ENCODE results near the gene GRM8.

GRM8 gene

DNA sequence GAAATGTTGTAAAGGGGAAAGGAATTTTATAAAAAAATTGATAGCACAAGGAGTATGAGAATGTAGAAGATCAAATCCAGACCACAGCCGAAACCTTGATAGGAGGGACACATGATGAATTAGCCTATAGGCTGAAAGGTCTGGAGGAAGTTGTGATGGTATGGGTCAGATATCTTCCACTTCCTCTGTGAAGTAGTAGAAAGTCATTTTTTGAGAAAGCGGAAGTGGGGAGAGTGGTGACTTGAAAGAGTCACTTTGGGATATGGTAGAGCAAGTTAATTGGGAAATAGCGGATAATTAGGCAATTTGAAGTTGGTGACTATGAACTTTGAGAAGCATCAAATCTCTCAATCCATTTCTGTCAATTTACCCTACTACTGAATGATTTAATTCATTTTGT lies 99.4 kb downstream of the GRM8 start:
- TF ChIP-seq ZC3H10 (CRISPR knock-in tag; IDR thresholded peaks at IDR 0.05) (no peak), CSDC2 (CRISPR knock-in tag; IDR thresholded peaks at IDR 0.05) (no peak), GLIS3 (CRISPR knock-in tag; IDR thresholded peaks at IDR 0.05) (no peak), ZNF70 (CRISPR knock-in tag; IDR thresholded peaks at IDR 0.05) (no peak), ARNTL (CRISPR knock-in tag; IDR thresholded peaks at IDR 0.05; ENCODE audit: borderline replicate concordance, low read depth) (no peak), RARB (CRISPR knock-in tag; IDR thresholded peaks at IDR 0.05) (no peak), PPARA (CRISPR knock-in tag; IDR thresholded peaks at IDR 0.05; ENCODE audit: borderline replicate concordance) (no peak), ESRRG (CRISPR knock-in tag; IDR thresholded peaks at IDR 0.05) (no peak), TOX (CRISPR knock-in tag; IDR thresholded peaks at IDR 0.05; ENCODE audit: borderline replicate concordance) (no peak), ZFP30 (CRISPR knock-in tag; IDR thresholded peaks at IDR 0.05) (no peak), OSR1 (CRISPR knock-in tag; IDR thresholded peaks at IDR 0.05) (no peak), ZNF565 (CRISPR knock-in tag; conservative IDR thresholded peaks at IDR 0.05; ENCODE audit: low read depth) (no peak), ISL1 (CRISPR knock-in tag; IDR thresholded peaks at IDR 0.05) (no peak), SNAI2 (CRISPR knock-in tag; IDR thresholded peaks at IDR 0.05) (no peak), BACH2 (CRISPR knock-in tag; IDR thresholded peaks at IDR 0.05; ENCODE audit: borderline replicate concordance) (no peak)
- TF ChIP-seq, protein P1, sequence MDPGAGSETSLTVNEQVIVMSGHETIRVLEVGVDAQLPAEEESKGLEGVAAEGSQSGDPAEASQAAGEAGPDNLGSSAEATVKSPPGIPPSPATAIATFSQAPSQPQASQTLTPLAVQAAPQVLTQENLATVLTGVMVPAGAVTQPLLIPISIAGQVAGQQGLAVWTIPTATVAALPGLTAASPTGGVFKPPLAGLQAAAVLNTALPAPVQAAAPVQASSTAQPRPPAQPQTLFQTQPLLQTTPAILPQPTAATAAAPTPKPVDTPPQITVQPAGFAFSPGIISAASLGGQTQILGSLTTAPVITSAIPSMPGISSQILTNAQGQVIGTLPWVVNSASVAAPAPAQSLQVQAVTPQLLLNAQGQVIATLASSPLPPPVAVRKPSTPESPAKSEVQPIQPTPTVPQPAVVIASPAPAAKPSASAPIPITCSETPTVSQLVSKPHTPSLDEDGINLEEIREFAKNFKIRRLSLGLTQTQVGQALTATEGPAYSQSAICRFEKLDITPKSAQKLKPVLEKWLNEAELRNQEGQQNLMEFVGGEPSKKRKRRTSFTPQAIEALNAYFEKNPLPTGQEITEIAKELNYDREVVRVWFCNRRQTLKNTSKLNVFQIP (CRISPR knock-in tag; IDR thresholded peaks at IDR 0.05; ENCODE audit: borderline replicate concordance, low read depth) = no peak
- TF ChIP-seq, protein P2, sequence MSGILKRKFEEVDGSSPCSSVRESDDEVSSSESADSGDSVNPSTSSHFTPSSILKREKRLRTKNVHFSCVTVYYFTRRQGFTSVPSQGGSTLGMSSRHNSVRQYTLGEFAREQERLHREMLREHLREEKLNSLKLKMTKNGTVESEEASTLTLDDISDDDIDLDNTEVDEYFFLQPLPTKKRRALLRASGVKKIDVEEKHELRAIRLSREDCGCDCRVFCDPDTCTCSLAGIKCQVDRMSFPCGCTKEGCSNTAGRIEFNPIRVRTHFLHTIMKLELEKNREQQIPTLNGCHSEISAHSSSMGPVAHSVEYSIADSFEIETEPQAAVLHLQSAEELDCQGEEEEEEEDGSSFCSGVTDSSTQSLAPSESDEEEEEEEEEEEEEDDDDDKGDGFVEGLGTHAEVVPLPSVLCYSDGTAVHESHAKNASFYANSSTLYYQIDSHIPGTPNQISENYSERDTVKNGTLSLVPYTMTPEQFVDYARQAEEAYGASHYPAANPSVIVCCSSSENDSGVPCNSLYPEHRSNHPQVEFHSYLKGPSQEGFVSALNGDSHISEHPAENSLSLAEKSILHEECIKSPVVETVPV (CRISPR knock-in tag; IDR thresholded peaks at IDR 0.05) = no peak
- TF ChIP-seq, protein P3, sequence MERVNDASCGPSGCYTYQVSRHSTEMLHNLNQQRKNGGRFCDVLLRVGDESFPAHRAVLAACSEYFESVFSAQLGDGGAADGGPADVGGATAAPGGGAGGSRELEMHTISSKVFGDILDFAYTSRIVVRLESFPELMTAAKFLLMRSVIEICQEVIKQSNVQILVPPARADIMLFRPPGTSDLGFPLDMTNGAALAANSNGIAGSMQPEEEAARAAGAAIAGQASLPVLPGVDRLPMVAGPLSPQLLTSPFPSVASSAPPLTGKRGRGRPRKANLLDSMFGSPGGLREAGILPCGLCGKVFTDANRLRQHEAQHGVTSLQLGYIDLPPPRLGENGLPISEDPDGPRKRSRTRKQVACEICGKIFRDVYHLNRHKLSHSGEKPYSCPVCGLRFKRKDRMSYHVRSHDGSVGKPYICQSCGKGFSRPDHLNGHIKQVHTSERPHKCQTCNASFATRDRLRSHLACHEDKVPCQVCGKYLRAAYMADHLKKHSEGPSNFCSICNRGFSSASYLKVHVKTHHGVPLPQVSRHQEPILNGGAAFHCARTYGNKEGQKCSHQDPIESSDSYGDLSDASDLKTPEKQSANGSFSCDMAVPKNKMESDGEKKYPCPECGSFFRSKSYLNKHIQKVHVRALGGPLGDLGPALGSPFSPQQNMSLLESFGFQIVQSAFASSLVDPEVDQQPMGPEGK (CRISPR knock-in tag; IDR thresholded peaks at IDR 0.05; ENCODE audit: borderline replicate concordance) = no peak

DNA sequence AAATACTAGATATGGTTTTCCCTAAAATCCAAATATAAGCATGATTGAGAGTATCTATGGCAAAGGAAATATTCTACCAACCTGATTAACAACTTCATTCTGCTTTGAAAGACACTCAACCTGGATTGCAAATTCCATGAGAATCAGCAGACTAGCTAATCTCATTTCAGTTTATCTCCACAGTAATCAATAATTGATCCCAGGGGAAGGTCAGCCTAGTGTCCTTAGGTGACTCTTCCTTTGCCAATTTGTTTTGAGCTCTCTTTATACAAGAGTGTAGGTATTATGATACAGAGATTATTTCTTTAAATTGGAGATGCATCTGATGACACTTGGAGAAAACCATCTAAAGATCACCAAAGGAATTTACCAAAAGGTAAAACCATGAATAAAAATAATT lies 100.3 kb downstream of the GRM8 start:
- no peak for TF ChIP-seq GLIS3 (CRISPR knock-in tag; IDR thresholded peaks at IDR 0.05)
- no peak for TF ChIP-seq ZFP3 (CRISPR knock-in tag; IDR thresholded peaks at IDR 0.05)
- no peak for ATAC-seq

More for the DNA sequence above, 99.4 kb downstream of the GRM8 start:
- no peak for ATAC-seq

DNA sequence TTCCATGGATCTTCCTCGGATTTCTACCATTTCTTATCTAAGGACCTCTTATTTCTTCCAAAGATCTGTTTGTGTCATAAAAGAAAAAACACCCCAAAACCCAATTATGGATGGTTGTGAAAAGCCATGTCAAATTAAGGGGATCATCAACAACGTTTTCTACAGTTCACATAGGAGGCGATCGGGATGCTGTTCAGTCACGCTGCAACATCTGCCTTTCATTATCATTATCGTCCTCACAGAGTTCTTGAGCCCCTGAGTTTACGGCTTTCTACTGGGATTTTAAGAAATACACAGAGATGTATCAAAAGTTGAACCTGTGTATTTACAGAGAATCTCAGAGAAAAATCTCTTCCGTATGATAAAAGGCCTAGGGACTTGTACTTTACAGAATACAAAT lies 101.4 kb downstream of the GRM8 start:
- no peak for ATAC-seq
- TF ChIP-seq, protein P1 (CRISPR knock-in tag; IDR thresholded peaks at IDR 0.05; ENCODE audit: borderline replicate concordance, low read depth) = no peak
- no peak for TF ChIP-seq ISL1 (CRISPR knock-in tag; IDR thresholded peaks at IDR 0.05)
- TF ChIP-seq TCF4 (CRISPR knock-in tag; IDR thresholded peaks at IDR 0.05; ENCODE audit: borderline replicate concordance) = peak; percentile 57; the same call in 1 of the 2 replicates
- TF ChIP-seq, protein P2 (CRISPR knock-in tag; IDR thresholded peaks at IDR 0.05) = no peak

DNA sequence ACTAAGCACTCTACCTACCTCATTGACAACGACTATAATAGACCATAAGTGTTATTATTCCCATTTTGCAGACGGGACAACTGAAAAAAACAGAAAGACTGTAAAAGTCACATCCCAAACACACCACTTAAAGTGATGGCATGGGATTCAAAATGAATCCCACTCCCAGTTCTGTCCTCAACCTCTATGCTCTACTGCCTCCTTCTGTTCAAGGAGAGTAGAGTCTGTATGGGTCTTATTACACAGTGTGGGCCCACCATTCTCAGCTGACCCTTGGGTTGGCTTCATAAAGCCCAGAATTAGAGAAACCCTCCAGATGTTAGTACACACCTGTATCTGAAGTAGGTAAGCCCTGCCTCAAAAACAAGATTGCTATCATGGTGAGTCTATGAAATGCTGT lies 102.2 kb downstream of the GRM8 start:
- ATAC-seq = no peak
- TF ChIP-seq ZC3H10 (CRISPR knock-in tag; IDR thresholded peaks at IDR 0.05) (no peak), ISL1 (CRISPR knock-in tag; IDR thresholded peaks at IDR 0.05) (no peak), ZNF565 (CRISPR knock-in tag; conservative IDR thresholded peaks at IDR 0.05; ENCODE audit: low read depth) (no peak), GLIS3 (CRISPR knock-in tag; IDR thresholded peaks at IDR 0.05) (no peak), ESRRG (CRISPR knock-in tag; IDR thresholded peaks at IDR 0.05) (no peak), TOX (CRISPR knock-in tag; IDR thresholded peaks at IDR 0.05; ENCODE audit: borderline replicate concordance) (no peak), ZNF70 (CRISPR knock-in tag; IDR thresholded peaks at IDR 0.05) (no peak)
- TF ChIP-seq, protein P4, sequence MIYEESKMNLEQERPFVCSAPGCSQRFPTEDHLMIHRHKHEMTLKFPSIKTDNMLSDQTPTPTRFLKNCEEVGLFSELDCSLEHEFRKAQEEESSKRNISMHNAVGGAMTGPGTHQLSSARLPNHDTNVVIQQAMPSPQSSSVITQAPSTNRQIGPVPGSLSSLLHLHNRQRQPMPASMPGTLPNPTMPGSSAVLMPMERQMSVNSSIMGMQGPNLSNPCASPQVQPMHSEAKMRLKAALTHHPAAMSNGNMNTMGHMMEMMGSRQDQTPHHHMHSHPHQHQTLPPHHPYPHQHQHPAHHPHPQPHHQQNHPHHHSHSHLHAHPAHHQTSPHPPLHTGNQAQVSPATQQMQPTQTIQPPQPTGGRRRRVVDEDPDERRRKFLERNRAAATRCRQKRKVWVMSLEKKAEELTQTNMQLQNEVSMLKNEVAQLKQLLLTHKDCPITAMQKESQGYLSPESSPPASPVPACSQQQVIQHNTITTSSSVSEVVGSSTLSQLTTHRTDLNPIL (CRISPR knock-in tag; IDR thresholded peaks at IDR 0.05; ENCODE audit: low read depth) = no peak
- TF ChIP-seq, protein P1 (CRISPR knock-in tag; IDR thresholded peaks at IDR 0.05; ENCODE audit: borderline replicate concordance, low read depth) = no peak
